Large intestine (tissue), 3 donors: Measurements from ENCODE around the gene LAS1L. TPM values are rescaled to one million over a fixed set of nuclear protein-coding genes. Genes with fewer than 3 reads are reported as not detected.
"Not testable (repeated sequence)": the region's sequence is repeated elsewhere in the genome, so short reads cannot be mapped to it uniquely, and the experiment has no call there.

Experiments
- DNase-seq, 2 donors: peaks; one replicate each; pipeline versions ENCODE4 v3.0.0 to v3.0.0-alpha.2; 2013
- H3K27ac ChIP-seq: one replicate; pipeline ENCODE4 v1.5.1; 2013; ENCODE audit warnings: low read length
- H3K27me3 ChIP-seq: 2 replicates; pipeline ENCODE4 v1.6.1; 2013; ENCODE audit warnings: low read length; ENCODE audit not compliant: control insufficient read depth, insufficient read depth
- H3K36me3 ChIP-seq: 2 replicates; pipeline ENCODE4 v1.6.1; 2013; ENCODE audit warnings: low read length; ENCODE audit not compliant: control insufficient read depth, insufficient read depth
- H3K4me1 ChIP-seq: one replicate; pipeline ENCODE4 v1.6.1; 2013; ENCODE audit warnings: low read length; ENCODE audit not compliant: control insufficient read depth, insufficient read depth
- H3K4me3 ChIP-seq: one replicate; pipeline ENCODE4 v1.5.1; 2013; ENCODE audit warnings: low read length
- H3K9me3 ChIP-seq: one replicate; pipeline ENCODE4 v1.6.1; 2013; ENCODE audit warnings: mild to moderate bottlenecking, low read depth, low read length, moderate library complexity; ENCODE audit not compliant: control insufficient read depth
- WGBS: methylation state at CpG from one replicate; pipeline ENCODE4 v1.1.5; 2013; ENCODE audit warnings: low lambda C conversion rate; ENCODE audit not compliant: insufficient coverage; 5-methylcytosine and 5-hydroxymethylcytosine counted together
- polyA plus RNA-seq: library from polyadenylated mRNA; unstranded; fragments of 120-200 nt; gene quantifications from one replicate; pipeline ENCODE4 v1.2.1, GENCODE V29; 2013

Gene LAS1L
- polyA plus RNA-seq, 1 donor: 27.7 TPM

DNA sequence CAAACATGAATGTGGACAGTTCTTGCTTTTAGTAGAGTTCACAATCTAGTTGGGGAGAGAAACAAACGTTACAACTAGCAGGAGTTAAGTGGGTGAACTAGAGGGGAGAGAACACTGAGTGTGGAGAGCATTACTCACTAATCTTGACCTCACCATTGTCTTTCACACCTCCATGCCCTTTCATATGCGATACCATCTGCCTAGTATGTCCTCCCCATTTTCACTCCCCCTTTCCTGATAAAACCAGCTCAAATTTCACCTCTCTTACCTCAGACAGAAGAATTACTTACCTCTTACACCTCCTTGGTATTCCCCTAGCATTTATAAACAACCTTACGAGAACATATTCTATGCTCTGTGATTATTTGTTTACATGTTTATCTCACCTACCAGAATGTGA lies 53.6 kb downstream of the LAS1L start:
- Histone ChIP-seq H3K4me3 (no peak overlapping the region), H3K4me1 (no peaks in the 10 kb centered on the region), H3K27ac (no peak overlapping the region), H3K9me3 (no peaks in the 10 kb centered on the region), H3K36me3 (no peaks in the 10 kb centered on the region), H3K27me3 (no peaks in the 10 kb centered on the region)
- DNase-seq: no peak
- no CpG with 5 or more reads among the region's 3 CpGs for WGBS

DNA sequence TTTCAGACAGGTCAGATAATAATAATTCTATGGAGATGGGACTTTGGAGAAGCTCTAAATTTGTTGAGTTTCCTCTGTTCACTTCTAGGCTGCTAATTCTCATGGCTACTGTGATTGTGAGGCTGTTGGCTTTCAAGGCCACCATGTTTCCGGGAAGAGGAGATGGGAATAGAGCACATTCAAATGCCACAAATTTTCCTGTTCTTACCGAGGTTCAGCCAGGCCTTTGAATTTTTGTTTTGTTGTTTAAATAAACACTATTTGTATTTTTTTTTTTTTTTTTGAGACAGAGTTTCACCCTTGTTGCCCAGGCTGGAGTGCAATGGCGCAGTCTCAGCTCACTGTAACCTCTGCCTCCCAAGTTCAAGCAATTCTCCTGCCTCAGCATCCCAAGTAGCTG lies 55.5 kb downstream of the LAS1L start:
- DNase-seq, H3K4me3 ChIP-seq: not testable (repeated sequence)

DNA sequence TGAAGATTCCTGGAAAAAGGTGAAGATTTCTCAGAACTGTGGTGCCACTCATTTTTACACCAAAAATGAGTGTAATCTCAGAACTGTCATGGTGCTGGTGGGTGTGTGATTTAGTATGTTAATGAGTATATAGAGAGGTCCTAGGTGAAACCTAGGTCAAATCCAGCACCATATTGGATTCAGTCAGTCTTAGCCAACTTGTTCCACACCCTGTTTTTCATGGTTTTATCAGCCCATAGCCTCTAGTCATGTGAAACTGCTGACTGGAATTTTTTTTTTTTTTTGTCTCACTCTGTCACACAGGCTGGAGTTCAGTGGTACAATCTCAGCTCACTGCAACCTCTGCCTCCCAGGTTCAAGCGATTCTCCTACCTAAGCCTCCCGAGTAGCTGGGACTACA lies 58.0 kb downstream of the LAS1L start:
- H3K27ac ChIP-seq: no peak overlapping the region

More for the DNA sequence above, 55.5 kb downstream of the LAS1L start:
- not testable (repeated sequence) for H3K9me3 ChIP-seq, H3K4me1 ChIP-seq, H3K36me3 ChIP-seq, H3K27ac ChIP-seq, H3K27me3 ChIP-seq
- WGBS: no CpG with 5 or more reads among the region's 3 CpGs

DNA sequence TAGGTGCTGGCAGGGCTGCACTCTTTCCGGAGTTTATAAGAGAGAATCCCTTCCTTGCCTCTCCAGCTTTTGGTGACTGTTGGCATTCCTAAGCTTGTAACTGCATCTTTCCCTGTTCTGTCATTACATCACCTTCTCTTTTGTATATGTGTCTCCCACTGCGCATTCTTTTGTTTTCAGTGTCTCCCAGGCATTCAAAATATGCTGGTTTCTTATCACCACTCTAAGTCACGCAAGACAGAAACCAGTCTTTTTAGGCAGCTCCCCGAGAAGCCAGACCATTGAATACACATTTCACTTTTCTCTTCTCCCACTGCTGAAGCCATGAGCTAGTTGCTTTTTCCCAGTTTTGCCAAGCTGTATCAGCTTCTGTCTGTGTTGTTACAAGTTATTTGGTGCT lies 71.0 kb downstream of the LAS1L start:
- no CpG with 5 or more reads among the region's 4 CpGs for WGBS

More for the DNA sequence above, 58.0 kb downstream of the LAS1L start:
- no CpG with 5 or more reads among the region's 2 CpGs for WGBS
- H3K36me3 ChIP-seq: no peaks in the 10 kb centered on the region
- no peaks in the 10 kb centered on the region for H3K4me1 ChIP-seq
- H3K27me3 ChIP-seq: no peaks in the 10 kb centered on the region
- H3K4me3 ChIP-seq: no peak overlapping the region
- H3K9me3 ChIP-seq: no peaks in the 10 kb centered on the region
- no peak for DNase-seq

More for the DNA sequence above, 71.0 kb downstream of the LAS1L start:
- H3K27me3 ChIP-seq: no peaks in the 10 kb centered on the region
- no peak overlapping the region for H3K27ac ChIP-seq
- no peaks in the 10 kb centered on the region for H3K4me1 ChIP-seq
- H3K36me3 ChIP-seq: no peaks in the 10 kb centered on the region
- H3K4me3 ChIP-seq: no peak overlapping the region
- H3K9me3 ChIP-seq: no peaks in the 10 kb centered on the region
- no peak for DNase-seq

Other genes starting within 250 kb of the LAS1L start
- 69.0 TPM for gene MSN, start 132.9 kb upstream of the LAS1L start, polyA plus RNA-seq